Measurements from ENCODE around the gene SHC2.

Gene SHC2

DNA sequence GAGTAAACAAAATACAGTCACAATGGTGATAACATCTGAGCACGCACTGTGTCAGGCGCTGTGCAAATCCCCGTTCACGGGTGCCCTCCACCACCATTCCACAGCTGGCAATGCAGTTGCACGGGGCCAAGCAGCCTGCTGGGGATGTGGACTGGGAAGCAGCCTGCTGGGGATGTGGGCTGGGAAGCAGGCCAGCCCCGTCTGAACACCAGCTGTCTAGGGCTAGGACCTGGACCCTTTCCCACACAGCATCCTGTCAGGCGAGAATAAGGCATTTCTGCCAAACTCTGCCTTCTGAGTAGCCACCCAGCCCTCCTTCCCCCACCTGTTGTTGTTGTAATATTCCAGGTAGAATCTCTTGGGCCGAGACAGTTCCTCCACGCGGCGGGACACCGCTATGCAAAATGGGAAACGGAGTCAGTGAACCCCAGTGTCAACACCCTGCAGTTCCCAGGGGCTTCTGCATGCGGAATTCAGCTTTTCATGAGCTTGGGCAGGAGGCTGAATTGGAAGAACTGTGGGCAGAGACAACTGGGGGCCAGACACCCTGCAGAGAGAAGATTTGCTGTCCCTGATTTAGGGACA is 88.4 kb downstream of the SHC2 start:
- DNase-seq (ENCODE audit: low spot score) = peak; percentile 32

DNA sequence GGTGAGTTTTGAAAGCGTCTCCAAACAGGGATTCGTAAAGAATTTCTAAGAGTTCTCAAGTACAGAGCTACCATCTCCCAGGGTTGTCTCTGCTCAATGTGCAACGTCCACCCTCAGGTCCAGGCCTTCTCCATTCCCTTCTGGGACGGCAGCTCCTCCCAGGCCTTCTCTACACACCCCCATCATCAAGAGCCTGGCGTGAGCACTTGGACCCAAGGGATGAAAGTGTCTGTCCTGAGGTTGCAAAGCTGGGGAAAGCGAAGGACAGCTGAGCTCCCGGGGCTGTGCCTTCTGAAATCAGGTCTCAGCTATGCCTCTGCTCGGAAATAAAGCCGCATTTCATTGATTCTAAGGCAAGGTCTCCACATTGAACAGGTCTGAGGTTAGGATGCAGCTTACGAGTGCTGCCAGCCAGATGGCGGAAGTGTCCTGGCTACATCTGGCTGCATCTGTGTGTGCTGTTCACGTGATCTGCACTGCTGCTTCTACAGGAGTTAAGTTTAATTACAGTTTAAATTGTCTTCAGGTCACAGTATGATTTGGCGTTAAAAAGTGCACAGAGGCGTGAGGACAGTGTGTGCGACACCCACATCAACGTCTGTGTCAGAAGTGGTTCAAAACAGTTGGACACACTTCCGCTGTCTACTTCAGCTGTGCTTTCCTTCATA is 89.2 kb downstream of the SHC2 start:
- DNase-seq (ENCODE audit: low spot score) = no peak

DNA sequence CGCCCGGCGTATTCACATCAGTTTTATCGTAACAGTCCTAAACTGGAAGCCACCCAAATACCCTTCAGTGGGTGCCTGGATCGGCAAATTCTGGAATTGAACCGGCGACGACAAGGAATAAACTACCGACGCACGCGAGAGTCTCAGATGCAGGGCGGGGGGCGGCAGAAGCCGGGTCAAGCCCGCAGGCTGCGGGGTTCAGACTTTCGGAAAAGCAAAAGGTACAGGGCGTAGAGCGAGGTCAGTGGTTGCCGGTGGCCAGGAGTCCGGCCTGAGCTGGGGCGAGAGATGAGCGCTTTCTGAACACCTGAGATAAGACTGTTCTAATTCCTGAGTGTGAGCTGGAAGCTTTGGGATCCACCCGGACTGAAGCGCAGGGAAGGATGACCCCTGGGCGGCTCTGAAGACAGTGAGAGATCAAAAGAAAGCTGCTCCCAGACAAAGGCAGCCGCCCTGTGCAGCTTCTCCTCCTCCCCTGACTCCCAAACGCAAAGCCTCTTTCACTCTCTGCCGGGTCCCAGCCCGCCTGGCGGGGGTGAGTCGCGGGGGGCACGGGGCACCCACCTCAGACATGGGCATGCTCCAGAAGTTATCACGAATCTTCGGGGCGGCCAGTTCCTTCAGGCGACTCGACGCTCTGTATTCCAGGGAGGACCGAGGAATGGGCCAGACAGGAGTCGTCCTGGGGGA is 90.0 kb downstream of the SHC2 start:
- no peak for DNase-seq (ENCODE audit: low spot score)

DNA sequence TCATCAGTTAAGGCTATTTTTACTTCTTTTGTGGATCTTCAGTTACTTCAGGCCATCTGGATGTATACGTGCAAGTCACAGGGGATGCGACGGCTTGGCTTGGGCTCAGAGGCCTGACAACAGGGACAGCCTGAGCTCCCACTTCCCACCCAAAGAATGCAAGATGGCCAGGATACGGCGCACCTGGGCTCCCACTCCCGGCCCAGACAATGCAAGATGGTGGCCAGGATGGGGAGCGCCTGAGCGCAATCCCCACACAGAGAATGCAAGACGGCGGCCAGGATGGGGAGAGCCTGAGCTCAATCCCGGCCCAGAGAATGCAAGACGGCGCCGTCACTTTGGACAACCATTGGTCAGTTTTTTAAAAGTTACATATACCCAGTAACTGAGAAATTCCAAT is 91.0 kb downstream of the SHC2 start:
- DNase-seq (ENCODE audit: low spot score) = no peak

DNA sequence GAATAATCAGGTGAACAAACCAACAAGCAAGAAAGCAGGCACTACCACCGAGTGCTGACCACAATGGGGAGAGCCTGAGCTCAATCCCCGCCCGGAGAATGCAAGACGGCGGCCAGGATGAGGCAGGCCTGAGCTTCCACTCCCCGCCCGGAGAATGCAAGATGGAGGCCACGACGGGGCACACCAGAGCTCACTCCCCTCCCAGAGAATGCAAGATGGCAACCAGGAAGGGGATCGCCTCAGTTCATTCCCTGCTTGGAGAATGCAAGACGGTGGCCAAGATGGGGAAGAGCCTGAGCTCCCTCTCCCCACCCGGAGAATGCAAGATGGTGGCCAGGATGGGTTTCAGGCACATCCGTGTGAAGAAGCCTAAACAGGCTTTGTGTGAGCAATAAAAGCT is 91.6 kb downstream of the SHC2 start:
- DNase-seq (ENCODE audit: low spot score) = no peak

DNA sequence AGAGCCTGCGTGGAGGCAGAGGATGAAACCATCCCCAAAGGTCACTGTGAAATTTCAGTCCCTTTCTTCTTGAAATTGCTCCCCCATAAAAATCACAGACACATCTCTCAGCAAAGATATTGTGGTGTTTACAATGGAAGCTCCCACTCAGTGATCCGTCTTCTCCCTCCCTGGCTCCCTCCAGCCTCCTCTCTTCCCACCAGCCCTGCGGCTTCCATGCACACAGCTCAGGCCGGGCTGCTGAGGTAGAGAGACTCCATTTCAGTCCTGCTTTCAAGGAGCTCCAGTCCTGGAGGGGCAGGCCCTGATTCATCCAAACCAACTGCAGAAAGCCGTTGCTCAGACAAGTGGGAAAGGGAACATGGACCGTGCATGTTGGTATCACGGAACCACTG is 92.2 kb downstream of the SHC2 start:
- DNase-seq (ENCODE audit: low spot score) = no peak

DNA sequence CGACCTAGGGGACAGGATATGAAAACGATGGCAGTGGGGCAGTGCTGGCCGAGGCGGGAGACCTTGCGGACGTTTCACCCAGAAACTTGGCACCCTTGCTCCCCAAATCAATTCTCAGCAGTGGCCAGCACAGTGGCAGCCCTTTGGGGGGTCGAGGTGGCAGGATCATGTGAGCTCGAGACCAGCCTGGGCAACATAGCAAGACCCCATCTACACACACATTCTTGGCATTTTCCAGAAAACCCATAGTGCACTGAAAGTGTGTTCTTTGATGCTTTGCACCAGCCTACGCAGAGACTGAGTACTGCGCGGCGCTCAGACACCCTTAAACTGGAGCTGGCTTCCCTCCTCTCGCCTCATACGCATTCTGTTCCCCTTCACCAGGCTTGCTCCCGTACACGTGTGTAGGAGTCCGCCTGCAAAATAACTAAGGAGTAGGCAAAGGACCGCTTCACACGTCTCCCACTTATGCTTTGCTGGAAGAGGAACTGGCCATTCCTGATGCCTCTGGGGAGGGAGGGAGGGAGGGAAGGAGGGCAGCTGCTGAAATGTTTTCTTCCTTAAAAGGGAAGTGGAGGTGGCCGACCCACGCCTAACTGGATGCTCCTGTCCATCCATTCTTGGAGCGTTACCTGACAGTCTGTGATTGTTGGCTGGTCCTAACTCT is 92.7 kb downstream of the SHC2 start:
- DNase-seq (ENCODE audit: low spot score) = no peak

DNA sequence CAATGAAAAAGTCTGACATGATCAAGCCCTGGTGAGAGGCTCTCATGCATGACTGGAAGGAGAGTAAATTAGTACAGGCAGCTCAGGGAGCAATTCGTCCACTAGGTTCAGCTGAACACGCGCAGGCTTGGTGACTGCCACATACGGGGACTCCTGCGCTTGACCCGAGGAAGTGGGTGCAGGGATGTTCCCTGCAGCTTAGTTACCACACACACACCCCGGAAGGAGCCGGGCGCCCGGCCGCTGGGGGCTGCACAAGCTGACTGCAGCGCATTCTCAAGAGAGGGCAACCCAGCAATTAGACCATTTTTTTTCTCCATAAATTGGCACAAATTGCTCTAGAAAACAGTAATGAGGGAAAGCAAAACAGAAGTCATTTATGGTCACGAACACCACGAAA is 93.3 kb downstream of the SHC2 start:
- DNase-seq (ENCODE audit: low spot score) = no peak

DNA sequence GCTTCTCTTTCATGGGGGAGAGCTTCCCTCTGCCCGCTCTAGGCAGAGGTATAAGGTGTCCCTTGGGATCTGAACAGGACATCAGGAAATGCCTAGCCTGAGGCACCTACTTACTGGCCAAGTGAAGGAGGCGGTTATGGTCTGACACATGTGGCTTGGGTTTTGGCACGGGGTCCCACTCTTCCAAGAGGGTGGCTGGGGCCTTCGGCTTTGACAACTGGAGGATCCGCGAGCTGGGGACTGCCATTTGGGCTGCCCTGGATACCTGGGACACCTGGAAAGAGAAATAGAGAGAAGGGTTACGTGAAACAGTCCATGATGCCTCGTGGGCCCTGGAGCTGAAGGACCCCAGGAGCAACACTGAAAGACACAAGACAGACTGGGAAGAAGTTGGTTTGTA is 93.9 kb downstream of the SHC2 start:
- DNase-seq (ENCODE audit: low spot score) = no peak

All from pons (tissue), 1 donor.